ENCODE results near the gene ARID3A.

ARID3A gene

DNA sequence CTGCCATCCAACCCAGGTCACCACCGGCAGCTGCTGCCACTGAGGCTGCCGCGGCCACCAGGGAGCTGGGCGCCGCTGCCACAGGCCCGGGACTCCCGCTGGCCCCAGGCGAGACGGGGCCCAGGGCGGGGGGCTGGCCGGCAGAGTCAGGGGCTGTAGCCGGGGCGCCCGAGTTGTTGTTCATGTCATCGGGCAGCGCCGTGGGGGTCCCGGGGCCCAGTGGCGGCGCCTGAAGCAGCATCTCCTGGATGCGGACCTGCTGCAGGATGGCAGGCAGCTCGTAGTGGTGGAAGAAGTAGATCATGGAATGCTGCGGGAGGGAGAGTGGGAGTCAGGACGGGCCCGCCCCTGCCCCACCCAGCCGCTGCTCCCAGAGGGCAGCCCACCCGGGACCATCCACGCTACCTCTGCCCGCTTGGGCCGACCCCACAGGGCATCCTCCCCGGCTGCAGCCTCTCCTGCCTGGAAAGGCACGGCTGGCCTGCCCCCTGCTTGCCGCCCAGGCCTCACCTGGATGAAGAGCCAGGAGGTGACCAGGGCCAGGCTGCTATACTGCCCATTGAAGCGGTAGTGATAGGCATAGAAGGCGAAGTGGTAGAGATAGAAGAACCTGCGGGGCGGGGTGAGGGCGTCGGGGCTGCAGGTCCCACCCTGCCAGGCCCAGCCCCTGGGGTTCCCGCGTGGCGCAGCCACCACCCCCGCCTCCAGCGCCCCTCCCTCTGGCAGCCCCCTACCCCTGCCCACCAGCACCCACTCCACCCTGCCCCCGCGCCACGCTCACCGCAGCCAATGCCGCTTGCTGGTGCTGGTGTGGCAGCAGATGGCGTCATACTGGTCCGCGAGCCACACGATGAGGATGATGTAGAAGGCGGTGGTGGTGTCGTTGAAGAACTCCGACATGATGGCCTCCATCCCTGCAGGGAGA lies 85.0 kb downstream of the ARID3A start:
- no peak for DNase-seq (ENCODE audit: low read depth)
- no peak overlapping the region for H3K4me3 ChIP-seq (ENCODE audit: low read depth, low read length)
- in situ Hi-C loops (cut with HindIII; ENCODE audit: low sequenced_read_pairs) = no loop called here
- TF ChIP-seq, protein P1, sequence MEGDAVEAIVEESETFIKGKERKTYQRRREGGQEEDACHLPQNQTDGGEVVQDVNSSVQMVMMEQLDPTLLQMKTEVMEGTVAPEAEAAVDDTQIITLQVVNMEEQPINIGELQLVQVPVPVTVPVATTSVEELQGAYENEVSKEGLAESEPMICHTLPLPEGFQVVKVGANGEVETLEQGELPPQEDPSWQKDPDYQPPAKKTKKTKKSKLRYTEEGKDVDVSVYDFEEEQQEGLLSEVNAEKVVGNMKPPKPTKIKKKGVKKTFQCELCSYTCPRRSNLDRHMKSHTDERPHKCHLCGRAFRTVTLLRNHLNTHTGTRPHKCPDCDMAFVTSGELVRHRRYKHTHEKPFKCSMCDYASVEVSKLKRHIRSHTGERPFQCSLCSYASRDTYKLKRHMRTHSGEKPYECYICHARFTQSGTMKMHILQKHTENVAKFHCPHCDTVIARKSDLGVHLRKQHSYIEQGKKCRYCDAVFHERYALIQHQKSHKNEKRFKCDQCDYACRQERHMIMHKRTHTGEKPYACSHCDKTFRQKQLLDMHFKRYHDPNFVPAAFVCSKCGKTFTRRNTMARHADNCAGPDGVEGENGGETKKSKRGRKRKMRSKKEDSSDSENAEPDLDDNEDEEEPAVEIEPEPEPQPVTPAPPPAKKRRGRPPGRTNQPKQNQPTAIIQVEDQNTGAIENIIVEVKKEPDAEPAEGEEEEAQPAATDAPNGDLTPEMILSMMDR (IDR thresholded peaks at IDR 0.05; ENCODE audit: low read depth, low read length, missing control alignments) = no peak

DNA sequence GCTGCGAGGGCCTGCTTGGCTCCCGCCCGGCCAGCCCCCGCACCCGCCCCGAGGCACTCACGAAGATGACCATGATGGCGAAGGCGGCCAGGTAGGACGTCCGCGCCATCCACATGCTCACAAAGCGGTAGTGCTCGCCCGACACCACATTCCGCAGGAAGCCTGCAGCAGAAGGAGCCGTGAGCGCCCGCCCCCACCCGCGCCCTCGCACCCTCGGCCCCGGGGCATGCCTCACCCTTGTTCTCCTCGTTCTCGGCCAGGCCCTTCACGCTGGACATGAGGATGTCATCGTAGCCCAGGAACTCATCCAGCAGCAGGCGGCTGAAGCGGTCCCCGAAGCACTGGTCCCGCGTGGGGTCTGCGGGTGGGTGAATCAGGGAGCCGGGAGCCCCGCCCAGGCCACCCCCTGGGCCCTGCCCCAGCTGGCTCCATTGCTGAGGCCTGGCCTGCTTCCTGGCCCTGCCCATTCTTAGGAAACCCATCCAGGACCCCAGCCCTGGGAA lies 86.0 kb downstream of the ARID3A start:
- DNase-seq (ENCODE audit: low read depth) = no peak
- TF ChIP-seq, protein P1 (IDR thresholded peaks at IDR 0.05; ENCODE audit: low read depth, low read length, missing control alignments) = no peak
- in situ Hi-C loops (cut with HindIII; ENCODE audit: low sequenced_read_pairs) = no loop called here
- H3K4me3 ChIP-seq (ENCODE audit: low read depth, low read length) = no peak overlapping the region

DNA sequence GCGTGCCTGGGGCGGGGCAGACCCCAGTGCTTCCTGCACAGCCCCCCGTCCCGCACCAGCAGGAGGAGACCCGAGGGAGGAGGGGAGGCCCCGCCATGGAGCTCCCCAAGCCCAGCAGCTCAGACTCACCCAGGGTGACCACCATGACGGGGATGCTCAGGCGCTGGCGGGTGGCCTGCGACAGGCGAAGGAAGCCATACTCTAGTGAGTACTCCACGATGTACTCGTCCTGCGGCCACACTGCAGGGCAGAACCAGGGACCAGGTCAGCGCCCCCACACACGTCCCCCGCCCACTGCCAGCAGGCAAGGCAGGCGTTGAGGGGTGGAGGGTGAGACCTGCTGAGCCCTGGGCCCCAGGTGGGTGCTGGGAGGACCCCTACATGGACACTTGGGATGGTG lies 86.5 kb downstream of the ARID3A start:
- no peak overlapping the region for H3K4me3 ChIP-seq (ENCODE audit: low read depth, low read length)
- in situ Hi-C loops (cut with HindIII; ENCODE audit: low sequenced_read_pairs) = no loop called here
- no peak for DNase-seq (ENCODE audit: low read depth)
- TF ChIP-seq, protein P1 (IDR thresholded peaks at IDR 0.05; ENCODE audit: low read depth, low read length, missing control alignments) = no peak

DNA sequence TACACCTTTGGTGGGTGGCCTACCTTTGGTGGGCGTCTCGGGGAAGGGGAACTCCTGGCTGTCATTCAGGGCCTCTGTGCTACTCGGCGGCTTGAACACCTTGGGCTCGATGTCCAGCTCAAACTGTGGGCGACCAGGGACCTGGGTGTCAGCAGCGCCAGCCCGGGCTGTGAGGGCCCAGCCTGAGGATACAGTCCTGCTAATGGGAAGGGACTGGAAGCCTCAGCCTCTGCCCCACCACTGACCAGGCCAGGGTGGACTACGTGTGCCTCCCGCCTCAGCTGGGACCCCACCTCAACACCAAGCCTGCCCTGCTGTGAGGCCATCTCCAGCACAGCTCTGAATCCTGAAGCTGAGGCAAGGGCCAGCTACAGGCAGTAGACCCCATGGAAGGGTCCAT lies 87.4 kb downstream of the ARID3A start:
- TF ChIP-seq, protein P1 (IDR thresholded peaks at IDR 0.05; ENCODE audit: low read depth, low read length, missing control alignments) = no peak
- in situ Hi-C loops (cut with HindIII; ENCODE audit: low sequenced_read_pairs) = no loop called here

DNA sequence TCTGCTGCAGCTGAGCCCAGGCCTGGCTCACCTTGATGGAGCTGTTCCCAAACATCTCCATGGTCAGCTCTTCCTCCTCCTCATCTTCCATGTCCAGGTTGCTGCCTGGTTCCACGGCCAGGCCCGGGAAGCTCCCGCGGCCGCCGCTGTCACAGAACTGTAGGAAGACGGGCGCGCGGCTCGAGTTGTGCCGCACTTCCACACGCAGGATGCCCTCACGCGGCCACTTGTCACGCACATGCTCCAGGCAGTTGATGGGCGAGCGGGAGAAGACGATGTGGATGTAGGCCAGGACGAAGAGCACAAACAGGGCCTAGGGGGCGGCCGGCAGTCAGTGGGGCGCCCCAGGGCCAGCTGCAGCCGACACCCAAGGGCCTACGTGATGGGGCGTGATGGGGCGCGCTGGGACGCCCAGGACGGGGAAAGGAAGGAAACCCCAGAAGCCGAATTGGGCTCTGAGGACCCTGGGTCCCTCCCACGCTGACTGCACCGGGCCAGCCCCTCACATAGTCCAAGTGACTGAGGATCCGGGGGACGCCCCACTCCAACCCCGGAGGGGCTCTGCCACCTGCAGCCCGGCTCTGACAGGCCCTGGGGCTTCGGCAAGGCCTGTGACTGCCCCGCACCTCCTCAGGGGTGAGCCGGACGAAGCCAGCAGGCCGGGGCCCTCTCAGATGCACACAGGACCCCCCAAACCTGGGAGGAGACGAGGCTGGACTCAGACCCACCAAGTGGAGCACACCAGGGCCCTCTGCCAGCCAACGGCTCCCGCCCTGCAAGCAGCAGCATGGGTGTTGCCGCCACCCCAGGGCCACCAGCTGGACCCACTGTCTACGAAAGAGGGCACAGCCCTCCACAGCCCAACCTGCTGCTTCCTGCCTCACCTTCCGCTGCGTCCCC lies 88.6 kb downstream of the ARID3A start:
- TF ChIP-seq, protein P1 (IDR thresholded peaks at IDR 0.05; ENCODE audit: low read depth, low read length, missing control alignments) = no peak
- in situ Hi-C loops (cut with HindIII; ENCODE audit: low sequenced_read_pairs) = no loop called here
- no peak overlapping the region for H3K4me3 ChIP-seq (ENCODE audit: low read depth, low read length)
- DNase-seq (ENCODE audit: low read depth) = no peak

More for the DNA sequence above, 87.4 kb downstream of the ARID3A start:
- H3K4me3 ChIP-seq (ENCODE audit: low read depth, low read length) = no peak overlapping the region
- no peak for DNase-seq (ENCODE audit: low read depth)

DNA sequence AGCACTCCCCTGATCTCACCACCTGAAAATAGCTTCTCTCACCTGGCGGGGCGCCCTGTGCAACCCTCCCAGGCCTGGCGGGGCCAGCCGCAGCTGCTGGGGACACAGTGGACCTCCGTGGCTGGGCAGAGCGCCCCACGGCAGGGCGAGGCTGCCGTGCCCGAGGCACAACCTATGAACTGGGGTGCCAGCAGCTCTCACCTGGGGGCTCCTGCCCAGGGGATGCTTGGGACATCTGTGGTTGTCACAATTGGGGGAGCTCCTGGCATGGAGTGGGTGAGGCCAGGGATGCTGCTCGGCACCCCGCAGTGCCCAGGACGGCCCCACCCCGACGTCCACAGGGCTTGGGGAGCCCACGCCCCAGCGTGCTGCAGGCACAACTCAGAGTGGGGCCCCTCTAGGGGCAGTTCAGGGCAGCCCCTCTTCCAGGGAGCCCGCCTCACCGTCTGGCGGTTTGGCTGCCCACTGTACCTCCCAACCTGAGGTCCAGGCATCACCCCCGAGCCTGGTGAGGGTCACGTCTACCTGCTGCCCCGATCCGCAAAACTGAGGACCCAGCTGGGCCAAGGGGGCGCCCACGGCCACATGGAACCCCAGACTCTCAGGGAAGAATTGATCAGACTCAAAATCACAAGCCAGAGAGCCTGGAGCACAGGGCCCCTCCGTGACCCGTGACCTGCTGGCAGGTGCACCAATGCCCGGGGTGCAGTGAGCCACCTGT lies 89.4 kb downstream of the ARID3A start:
- in situ Hi-C loops (cut with HindIII; ENCODE audit: low sequenced_read_pairs) = no loop called here
- TF ChIP-seq, protein P1 (IDR thresholded peaks at IDR 0.05; ENCODE audit: low read depth, low read length, missing control alignments) = no peak
- no peak for DNase-seq (ENCODE audit: low read depth)
- H3K4me3 ChIP-seq (ENCODE audit: low read depth, low read length) = no peak overlapping the region

All from astrocyte of the cerebellum (primary cell).